Activated CD4-positive, alpha-beta T cell treated with anti-CD3 and anti-CD28 coated beads for 36 hours (primary cell): ENCODE data around the gene MAP4K5. TPM values are rescaled to one million over a fixed set of nuclear protein-coding genes. Genes with fewer than 3 reads are reported as not detected.

Source experiments
- ATAC-seq: fragments of 200-7000 bp; cut with Tn5 transposase; one replicate; pipeline ENCODE4 v1.10.0; 2021; ENCODE audit warnings: mild to moderate bottlenecking, moderate library complexity
- CTCF ChIA-PET: fragments of 350-600 bp; sonication (Branson Sonifier 250); formaldehyde crosslinking; loops from one replicate; lab custom pipeline; 2021; ENCODE audit warnings: antibody characterized with exemption; lab: Charles Lee
- POLR2A ChIA-PET: fragments of 350-600 bp; sonication (Branson Sonifier 250); formaldehyde crosslinking; loops from one replicate; lab custom pipeline; 2021; ENCODE audit warnings: antibody characterized with exemption, inconsistent platforms; lab: Charles Lee
- DNase-seq: peaks from one replicate; pipeline ENCODE4 v3.0.0-alpha.2; 2020
- H3K27ac Mint-ChIP-seq: one replicate; pipeline ENCODE4 v1.8.0; 2021; ENCODE audit warnings: mixed read lengths
- H3K27me3 Mint-ChIP-seq: one replicate; pipeline ENCODE4 v1.8.0; 2021; ENCODE audit warnings: mixed read lengths
- H3K36me3 Mint-ChIP-seq: one replicate; pipeline ENCODE4 v1.8.0; 2021; ENCODE audit warnings: low read depth, mixed read lengths
- H3K4me1 Mint-ChIP-seq: one replicate; pipeline ENCODE4 v1.8.0; 2021; ENCODE audit warnings: mixed read lengths
- H3K4me3 Mint-ChIP-seq: one replicate; pipeline ENCODE4 v1.8.0; 2021; ENCODE audit warnings: mild to moderate bottlenecking, moderate library complexity, mixed read lengths
- H3K9me3 Mint-ChIP-seq: one replicate; pipeline ENCODE4 v1.8.0; 2021; ENCODE audit warnings: low read depth, mixed read lengths
- intact Hi-C, 2 experiments: fragments of 100-400 bp; cut with DNase I in 1 of 2; cut with micrococcal nuclease in 1 of 2; formaldehyde crosslinking; loops; one replicate each; pipeline versions ENCODE4 v1.14.2 to v1.15.1; 2022 to 2024; cut with DNase I, micrococcal nuclease
- total RNA-seq, 2 experiments: library from RNA; stranded (reverse); gene quantifications; one replicate each; pipeline ENCODE4 v1.2.3, GENCODE V29; 2021

MAP4K5 gene
- total RNA-seq, 2 experiments from 2014 or later = 19.1 to 31.2 TPM

GRCh38 chr14:50451854-50452253, 80.5 kb downstream of the MAP4K5 start:
- no peak for ATAC-seq
- H3K36me3 Mint-ChIP-seq = peaks cover 50% of the 10 kb centered on the region
- H3K4me3 Mint-ChIP-seq = no peak overlapping the region
- CTCF ChIA-PET = no interaction called here
- no peak for DNase-seq
- intact Hi-C loops = loop anchor here in 1 of 2 experiments (5.0 kb wide), 1 partner anchor 110 kb away; no protein-coding TSS in a partner anchor
- peaks cover 20% of the 10 kb centered on the region for H3K4me1 Mint-ChIP-seq
- H3K27ac Mint-ChIP-seq = no peak overlapping the region
- POLR2A ChIA-PET = no interaction called here
- H3K27me3 Mint-ChIP-seq = no peaks in the 10 kb centered on the region
- peaks cover 5% of the 10 kb centered on the region for H3K9me3 Mint-ChIP-seq

GRCh38 chr14:50447461-50447860, 84.9 kb downstream of the MAP4K5 start:
- no peak for ATAC-seq
- Mint-ChIP-seq H3K36me3 (peaks cover 33% of the 10 kb centered on the region), H3K4me3 (no peak overlapping the region), H3K9me3 (peaks cover 5% of the 10 kb centered on the region), H3K27me3 (no peaks in the 10 kb centered on the region), H3K4me1 (peaks cover 5% of the 10 kb centered on the region), H3K27ac (no peak overlapping the region)
- ChIA-PET CTCF (interaction anchor here (1.3 kb wide), 1 partner anchor 118 kb away, joined by 4 read pairs; no protein-coding TSS in a partner anchor), POLR2A (no interaction called here)
- no peak for DNase-seq
- intact Hi-C loops = no loop called here

GRCh38 chr14:50434528-50434927, 97.8 kb downstream of the MAP4K5 start:
- Mint-ChIP-seq H3K9me3 (no peaks in the 10 kb centered on the region), H3K27ac (no peak overlapping the region), H3K36me3 (peaks cover 36% of the 10 kb centered on the region), H3K27me3 (no peaks in the 10 kb centered on the region), H3K4me3 (no peak overlapping the region), H3K4me1 (no peaks in the 10 kb centered on the region)
- ChIA-PET POLR2A (no interaction called here), CTCF (interaction anchor here (1.2 kb wide), 1 partner anchor 32 kb away, joined by 5 read pairs; no protein-coding TSS in a partner anchor)
- intact Hi-C loops = no loop called here
- DNase-seq (no peak), ATAC-seq (no peak)

GRCh38 chr14:50432131-50432530, 100.2 kb downstream of the MAP4K5 start:
- no peak for DNase-seq
- H3K36me3 Mint-ChIP-seq = peaks cover 23% of the 10 kb centered on the region
- ATAC-seq = no peak
- H3K27me3 Mint-ChIP-seq = no peaks in the 10 kb centered on the region
- no peak overlapping the region for H3K4me3 Mint-ChIP-seq
- H3K27ac Mint-ChIP-seq = no peak overlapping the region
- H3K9me3 Mint-ChIP-seq = no peaks in the 10 kb centered on the region
- intact Hi-C loops = no loop called here
- ChIA-PET CTCF (interaction anchor here (0.6 kb wide), 1 partner anchor 19 kb away, joined by 3 read pairs; no protein-coding TSS in a partner anchor), POLR2A (no interaction called here)
- no peaks in the 10 kb centered on the region for H3K4me1 Mint-ChIP-seq

GRCh38 chr14:50425816-50426215, 106.6 kb downstream of the MAP4K5 start:
- CTCF ChIA-PET = no interaction called here
- DNase-seq (no peak), ATAC-seq (no peak)
- Mint-ChIP-seq H3K9me3 (no peaks in the 10 kb centered on the region), H3K27ac (no peak overlapping the region), H3K4me3 (no peak overlapping the region), H3K27me3 (no peaks in the 10 kb centered on the region), H3K4me1 (no peaks in the 10 kb centered on the region), H3K36me3 (peaks cover 12% of the 10 kb centered on the region)
- intact Hi-C loops = no loop called here
- POLR2A ChIA-PET = no interaction called here

- Mint-ChIP-seq H3K4me3 (no peak overlapping the region), H3K4me1 (no peaks in the 10 kb centered on the region), H3K36me3 (peaks cover 17% of the 10 kb centered on the region), H3K27me3 (no peaks in the 10 kb centered on the region), H3K9me3 (no peaks in the 10 kb centered on the region), H3K27ac (no peak overlapping the region)
- intact Hi-C loops = no loop called here
- POLR2A ChIA-PET = no interaction called here
- no peak for ATAC-seq
- CTCF ChIA-PET = interaction anchor here (1.3 to 2.0 kb wide), 2 partner anchors 15 to 24 kb away, joined by 3 to 6 read pairs; no protein-coding TSS in a partner anchor
- DNase-seq = no peak
Observed at GRCh38 chr14:50425105-50425504, 107.3 kb downstream of the MAP4K5 start.

- H3K9me3 Mint-ChIP-seq = no peaks in the 10 kb centered on the region
- POLR2A ChIA-PET = no interaction called here
- H3K27me3 Mint-ChIP-seq = no peaks in the 10 kb centered on the region
- CTCF ChIA-PET = interaction anchor here (2.0 to 2.6 kb wide), 2 partner anchors 13 kb away, joined by 6 to 8 read pairs; no protein-coding TSS in a partner anchor
- no peak for ATAC-seq
- no peaks in the 10 kb centered on the region for H3K4me1 Mint-ChIP-seq
- peaks cover 24% of the 10 kb centered on the region for H3K36me3 Mint-ChIP-seq
- no peak for DNase-seq
- intact Hi-C loops = no loop called here
- H3K27ac Mint-ChIP-seq = no peak overlapping the region
- no peak overlapping the region for H3K4me3 Mint-ChIP-seq
Observed at GRCh38 chr14:50423529-50423928, 108.8 kb downstream of the MAP4K5 start.

GRCh38 chr14:50421499-50421898, 110.9 kb downstream of the MAP4K5 start:
- Mint-ChIP-seq H3K36me3 (peaks cover 35% of the 10 kb centered on the region), H3K4me1 (peaks cover 5% of the 10 kb centered on the region), H3K9me3 (no peaks in the 10 kb centered on the region), H3K4me3 (no peak overlapping the region), H3K27ac (no peak overlapping the region), H3K27me3 (no peaks in the 10 kb centered on the region)
- CTCF ChIA-PET = no interaction called here
- POLR2A ChIA-PET = no interaction called here
- ATAC-seq = no peak
- no peak for DNase-seq
- intact Hi-C loops = no loop called here

- Mint-ChIP-seq H3K27ac (no peak overlapping the region), H3K4me1 (peaks cover 5% of the 10 kb centered on the region), H3K27me3 (no peaks in the 10 kb centered on the region), H3K9me3 (peaks cover 8% of the 10 kb centered on the region), H3K4me3 (no peak overlapping the region), H3K36me3 (peaks cover 47% of the 10 kb centered on the region)
- ChIA-PET POLR2A (no interaction called here), CTCF (no interaction called here)
- no peak for ATAC-seq
- intact Hi-C loops = no loop called here
- no peak for DNase-seq
Observed at GRCh38 chr14:50417853-50418252, 114.5 kb downstream of the MAP4K5 start.

- no peaks in the 10 kb centered on the region for H3K4me1 Mint-ChIP-seq
- peaks cover 18% of the 10 kb centered on the region for H3K36me3 Mint-ChIP-seq
- no peak for DNase-seq
- no peak overlapping the region for H3K4me3 Mint-ChIP-seq
- H3K27ac Mint-ChIP-seq = no peak overlapping the region
- H3K27me3 Mint-ChIP-seq = no peaks in the 10 kb centered on the region
- intact Hi-C loops = no loop called here
- ChIA-PET CTCF (interaction anchor here (2.2 kb wide), 1 partner anchor 13 kb away, joined by 6 read pairs; no protein-coding TSS in a partner anchor), POLR2A (no interaction called here)
- ATAC-seq = no peak
- peaks cover 29% of the 10 kb centered on the region for H3K9me3 Mint-ChIP-seq
Observed at GRCh38 chr14:50410921-50411320, 121.4 kb downstream of the MAP4K5 start.

- Mint-ChIP-seq H3K27me3 (no peaks in the 10 kb centered on the region), H3K4me1 (no peaks in the 10 kb centered on the region), H3K27ac (no peak overlapping the region), H3K4me3 (no peak overlapping the region), H3K9me3 (peaks cover 32% of the 10 kb centered on the region), H3K36me3 (peaks cover 15% of the 10 kb centered on the region)
- ATAC-seq (no peak), DNase-seq (no peak)
- intact Hi-C loops = no loop called here
- CTCF ChIA-PET = interaction anchor here (1.5 to 2.2 kb wide), 2 partner anchors 14 to 100 kb away, joined by 3 to 6 read pairs; no protein-coding TSS in a partner anchor
- POLR2A ChIA-PET = no interaction called here
Observed at GRCh38 chr14:50410071-50410470, 122.3 kb downstream of the MAP4K5 start.

- intact Hi-C loops = no loop called here
- Mint-ChIP-seq H3K4me3 (no peak overlapping the region), H3K27me3 (no peaks in the 10 kb centered on the region), H3K4me1 (no peaks in the 10 kb centered on the region), H3K36me3 (peaks cover 9% of the 10 kb centered on the region), H3K27ac (no peak overlapping the region), H3K9me3 (peaks cover 27% of the 10 kb centered on the region)
- no peak for DNase-seq
- ChIA-PET POLR2A (no interaction called here), CTCF (no interaction called here)
- ATAC-seq = no peak
Observed at GRCh38 chr14:50407111-50407812, 125.1 kb downstream of the MAP4K5 start.
